GM12872 (cell line): ENCODE measurements around the gene GNAT1.
A peak's percentile ranks its signal among the peaks of the same experiment; 100 is the strongest.

Experiments used
- CTCF ChIP-seq: IDR thresholded peaks from 3 replicates; pipeline ENCODE4 v1.5.1; 2011; ENCODE audit warnings: low read depth, mild to moderate bottlenecking, low read length, moderate library complexity; ENCODE audit not compliant: insufficient read depth

The GNAT1 gene

DNA sequence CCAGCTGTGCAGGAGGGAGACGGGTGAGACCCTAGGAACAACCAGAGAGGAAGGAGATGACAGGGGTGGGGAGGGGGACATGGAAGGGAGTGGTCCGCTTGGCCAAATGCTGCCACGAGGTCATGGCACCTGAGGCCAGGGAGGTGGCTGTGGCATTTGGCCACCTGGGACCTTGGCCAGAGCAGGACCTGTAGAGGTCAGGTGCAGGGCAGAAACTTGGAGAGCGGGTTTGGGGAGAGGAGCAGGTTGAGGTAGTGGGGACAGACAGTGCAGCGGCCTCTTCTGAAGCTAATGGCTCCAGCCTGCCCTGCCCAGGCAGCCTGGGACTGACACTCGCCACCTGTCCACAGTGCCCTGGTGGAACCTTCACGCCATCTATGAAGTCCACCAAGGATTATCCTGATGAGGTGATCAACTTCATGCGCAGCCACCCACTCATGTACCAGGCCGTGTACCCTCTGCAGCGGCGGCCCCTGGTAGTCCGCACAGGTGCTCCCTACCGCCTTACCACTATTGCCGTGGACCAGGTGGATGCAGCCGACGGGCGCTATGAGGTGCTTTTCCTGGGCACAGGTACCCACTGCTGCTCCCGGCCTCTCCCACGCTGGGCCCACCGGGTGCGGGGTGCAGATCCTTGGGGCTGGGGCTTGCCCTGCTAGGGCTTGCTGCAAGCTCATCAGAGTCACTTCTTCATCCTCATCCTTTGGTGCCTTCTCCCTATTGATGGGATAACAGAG is 7.0 kb upstream of the GNAT1 start:
- no peak for TF ChIP-seq CTCF

- no peak for TF ChIP-seq CTCF
Observed at GRCh38 chr3:50185230-50185629, 6.2 kb upstream of the GNAT1 start.

GRCh38 chr3:50186096-50186495 is 5.3 kb upstream of the GNAT1 start:
- TF ChIP-seq CTCF = no peak

GRCh38 chr3:50187750-50188149 is 3.7 kb upstream of the GNAT1 start:
- TF ChIP-seq CTCF = no peak

- peak; percentile 69 for TF ChIP-seq CTCF
Observed at GRCh38 chr3:50189274-50189673, 2.1 kb upstream of the GNAT1 start.

DNA sequence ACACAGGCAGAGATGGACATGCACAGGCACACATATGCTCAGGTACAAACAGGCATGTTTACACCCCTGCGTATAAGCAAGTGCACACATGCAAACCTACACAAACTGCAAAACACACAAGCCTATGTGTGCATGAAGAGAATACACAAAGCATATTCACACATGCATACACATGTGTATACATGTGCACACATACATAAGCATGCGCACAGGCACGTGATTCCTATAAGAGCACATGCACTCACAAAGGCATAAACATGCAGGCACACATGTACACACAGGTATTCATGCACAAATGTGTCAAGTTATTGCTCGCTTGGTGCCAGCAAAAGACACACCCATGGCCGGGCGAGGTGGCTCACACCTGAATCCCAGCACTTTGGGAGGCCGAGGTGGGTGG is 1.4 kb upstream of the GNAT1 start:
- no peak for TF ChIP-seq CTCF

DNA sequence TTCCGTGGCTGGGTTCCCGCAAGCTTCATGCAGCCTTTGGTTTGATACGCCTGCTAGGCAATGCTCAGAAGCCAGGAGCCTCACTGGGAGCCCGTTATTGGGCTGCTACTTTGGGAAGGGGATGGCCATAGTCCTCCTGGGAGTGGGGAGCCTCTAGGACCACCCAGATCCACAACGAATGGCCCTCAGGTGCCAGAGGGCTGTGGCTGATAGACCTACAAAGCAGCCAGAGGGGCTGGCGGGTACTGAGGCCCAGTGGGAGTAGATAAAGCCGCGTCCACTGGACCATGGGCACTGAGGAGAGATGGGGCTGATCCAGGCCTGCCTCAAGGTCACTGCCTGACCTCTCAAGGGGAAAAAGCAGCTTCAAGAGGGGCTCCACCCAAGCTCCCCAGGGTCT is 714 bp downstream of the GNAT1 start:
- TF ChIP-seq CTCF = no peak
